T-helper 1 cell treated with Interleukin-12 subunit alpha and Interleukin-12 subunit beta and Interleukin-4 antibody, amounts not matched to agents 30 ng/mL and 1 ng/mL, for 36 hours (primary cell): ENCODE measurements around the gene FPR1. TPM values are rescaled to one million over a fixed set of nuclear protein-coding genes. Genes with fewer than 3 reads are reported as not detected.

Experiments used
- intact Hi-C: fragments of 100-400 bp; cut with micrococcal nuclease; formaldehyde crosslinking; loops from one replicate; pipeline ENCODE4 v1.15.1; 2024
- total RNA-seq: library from RNA; stranded (reverse); gene quantifications from 2 replicates; pipeline ENCODE4 v1.2.3, GENCODE V29; 2022

The FPR1 gene, protein sequence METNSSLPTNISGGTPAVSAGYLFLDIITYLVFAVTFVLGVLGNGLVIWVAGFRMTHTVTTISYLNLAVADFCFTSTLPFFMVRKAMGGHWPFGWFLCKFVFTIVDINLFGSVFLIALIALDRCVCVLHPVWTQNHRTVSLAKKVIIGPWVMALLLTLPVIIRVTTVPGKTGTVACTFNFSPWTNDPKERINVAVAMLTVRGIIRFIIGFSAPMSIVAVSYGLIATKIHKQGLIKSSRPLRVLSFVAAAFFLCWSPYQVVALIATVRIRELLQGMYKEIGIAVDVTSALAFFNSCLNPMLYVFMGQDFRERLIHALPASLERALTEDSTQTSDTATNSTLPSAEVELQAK
- total RNA-seq, result not detected in 2 replicates

DNA sequence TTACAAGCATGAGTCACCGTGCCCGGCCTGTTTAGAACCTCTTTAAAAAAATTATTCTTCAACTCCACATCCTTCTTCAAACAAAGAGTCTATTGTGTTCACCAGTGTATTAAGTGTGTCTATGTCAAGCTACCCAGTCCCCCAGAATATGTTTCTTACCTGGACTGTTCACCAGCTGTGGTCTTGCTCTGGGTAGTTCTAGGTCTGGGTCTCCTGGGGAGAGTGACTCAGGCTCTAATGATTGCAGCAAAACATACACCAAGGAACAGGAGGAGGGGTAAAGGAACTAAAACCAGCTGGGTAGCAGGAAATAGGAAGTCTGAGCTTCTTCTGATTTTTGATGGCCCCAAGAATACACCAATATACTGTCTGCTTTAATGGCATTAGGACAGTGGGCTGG is at the start of gene FPR1:
Gene FPR1 (minus strand): TSS at position 224 of the 400 bp plus-strand sequence. CDS start 4,884 bp downstream, outside the sequence.
- intact Hi-C loops, result no loop called here

DNA sequence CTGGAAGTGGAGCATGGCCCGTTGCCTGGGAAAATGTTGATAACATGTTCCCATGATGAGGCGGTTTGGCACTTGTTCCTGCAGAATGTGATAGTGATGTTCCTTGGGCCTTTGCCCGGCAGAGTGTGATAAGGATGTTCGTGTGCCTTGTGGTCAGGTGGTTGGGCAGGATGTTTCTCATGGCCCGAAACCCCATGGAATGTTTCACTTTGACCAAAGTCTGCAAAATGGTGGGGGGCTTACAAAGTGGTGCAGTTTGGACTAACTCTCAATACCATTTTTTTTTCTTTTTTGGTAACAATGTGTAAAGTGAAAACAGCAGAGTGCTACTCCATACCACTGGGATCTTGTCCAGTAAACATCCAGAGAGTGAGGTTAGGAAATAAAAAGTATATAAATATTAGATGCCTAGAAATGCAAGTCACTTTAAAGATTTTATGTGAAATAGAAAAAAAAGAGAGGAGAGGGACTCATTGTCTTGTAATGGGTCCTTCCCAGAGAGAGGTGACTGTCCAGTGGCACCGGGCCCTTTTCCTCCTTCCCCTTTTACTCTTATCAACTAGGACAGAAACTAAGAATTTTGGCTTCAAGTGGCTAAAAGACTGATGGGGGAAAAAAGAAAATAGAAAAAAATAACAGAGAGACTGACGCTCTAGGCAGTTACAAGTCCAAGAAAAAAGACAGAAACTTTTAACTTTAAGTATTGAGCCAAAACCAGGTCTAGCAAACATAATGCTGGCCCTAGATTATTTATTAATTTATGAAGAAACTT is 49.0 kb upstream of the FPR1 start:
- intact Hi-C loops, result no loop called here

DNA sequence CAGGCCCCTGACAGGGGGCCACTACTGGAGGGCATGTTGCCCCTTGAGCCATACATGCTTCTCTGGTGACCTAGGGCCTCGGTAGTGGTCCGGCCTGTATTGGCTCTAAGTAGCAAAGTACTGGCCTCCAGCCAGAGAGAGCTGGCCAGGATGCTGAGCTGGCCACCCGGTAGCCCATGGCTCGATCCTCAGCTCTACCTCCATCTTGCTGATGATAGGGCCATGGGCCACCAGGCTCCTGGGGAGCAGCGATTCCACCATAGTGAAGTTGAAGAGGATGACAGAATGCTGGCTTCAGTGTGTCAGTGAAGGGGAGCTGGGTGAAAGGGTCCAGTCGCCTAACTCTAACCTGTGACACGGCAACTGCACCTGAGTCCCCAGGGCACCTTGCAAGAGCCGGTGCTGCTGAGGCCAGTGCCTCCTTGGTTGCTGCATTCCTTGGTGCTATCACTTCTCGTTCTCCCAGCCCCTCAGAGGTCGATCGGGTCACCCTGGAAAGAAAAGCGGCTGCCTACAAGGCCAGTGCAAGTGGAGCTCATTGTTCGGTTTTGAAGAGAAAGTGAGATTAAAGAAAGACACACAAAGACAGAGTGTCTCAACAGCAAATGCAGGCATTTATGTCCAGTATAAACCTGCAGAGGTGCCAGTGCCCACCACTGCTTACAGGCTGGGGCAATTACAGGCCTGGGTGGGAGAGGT is 48.2 kb upstream of the FPR1 start:
- intact Hi-C loops, result no loop called here

DNA sequence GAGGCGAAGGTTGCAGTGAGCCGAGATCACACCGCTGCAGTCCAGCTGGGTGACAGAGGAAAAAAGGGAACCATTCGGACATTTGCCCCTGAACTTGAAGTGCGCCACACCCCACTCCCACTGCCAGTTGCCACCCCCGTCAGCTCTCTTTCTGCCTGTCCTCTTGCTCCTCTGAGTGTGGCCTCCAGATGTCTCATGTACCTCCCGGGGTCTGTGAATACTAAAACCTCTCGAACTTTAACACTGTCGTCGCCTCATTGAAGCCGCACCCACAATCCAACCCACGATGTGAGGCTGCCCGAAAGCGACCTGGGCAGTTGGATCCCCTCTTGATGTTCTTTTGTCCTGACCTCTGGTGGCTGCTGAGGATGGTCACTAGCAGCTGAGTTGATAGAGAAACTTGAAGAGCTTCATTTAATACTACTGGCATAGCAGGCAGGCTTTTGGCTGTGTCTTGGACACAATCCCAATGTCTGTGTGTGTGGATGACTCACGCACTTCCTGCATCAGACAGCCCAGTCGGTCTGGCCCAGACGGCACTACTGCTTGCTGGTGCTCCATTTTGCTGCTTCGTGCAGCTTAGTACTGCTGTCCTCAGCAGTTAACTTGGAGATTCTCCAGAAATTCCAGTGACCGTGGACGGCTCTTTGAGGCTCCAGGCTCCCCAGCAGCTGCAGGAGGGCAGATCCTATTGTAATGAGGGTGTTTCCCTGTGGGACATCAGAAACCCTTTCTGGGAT is 47.5 kb upstream of the FPR1 start:
- intact Hi-C loops, result no loop called here

DNA sequence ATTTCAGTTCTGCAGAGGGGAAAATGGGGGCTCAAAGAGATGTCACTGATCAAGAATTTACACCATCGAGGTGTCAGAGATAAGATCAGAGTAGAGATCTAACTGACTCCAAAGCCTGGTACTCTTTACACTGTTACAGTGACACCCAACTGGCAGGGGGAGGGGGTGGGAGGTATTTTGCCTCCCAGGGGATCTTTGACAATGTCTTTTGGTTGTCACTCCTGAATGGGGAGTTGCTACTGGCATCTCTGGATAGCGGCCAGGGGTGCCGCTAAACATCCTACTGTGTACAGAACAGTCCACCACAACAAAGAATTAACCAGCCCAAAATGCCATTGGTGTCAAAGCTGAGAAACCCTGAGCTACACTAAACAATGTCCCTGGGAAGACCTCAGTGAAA is 46.4 kb upstream of the FPR1 start:
- intact Hi-C loops, result no loop called here

DNA sequence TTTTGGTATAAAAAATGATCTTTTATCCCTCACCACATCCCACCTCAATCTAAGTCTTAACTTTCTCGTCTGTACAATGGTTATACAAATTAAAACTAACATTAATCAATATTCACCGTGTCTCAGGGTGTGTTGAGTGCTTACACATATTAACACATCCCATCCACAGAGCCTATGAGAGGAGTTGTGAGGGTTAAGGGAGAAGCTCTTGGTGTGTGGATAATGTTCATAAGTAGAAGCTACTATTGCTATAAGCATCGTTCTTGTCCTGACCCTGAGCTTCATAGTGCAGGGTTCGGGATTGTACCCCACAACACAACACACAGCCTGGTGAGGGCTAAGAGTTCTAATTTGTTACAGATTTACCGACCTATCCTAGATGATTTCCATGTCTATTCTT is 45.8 kb upstream of the FPR1 start:
- intact Hi-C loops, result no loop called here

DNA sequence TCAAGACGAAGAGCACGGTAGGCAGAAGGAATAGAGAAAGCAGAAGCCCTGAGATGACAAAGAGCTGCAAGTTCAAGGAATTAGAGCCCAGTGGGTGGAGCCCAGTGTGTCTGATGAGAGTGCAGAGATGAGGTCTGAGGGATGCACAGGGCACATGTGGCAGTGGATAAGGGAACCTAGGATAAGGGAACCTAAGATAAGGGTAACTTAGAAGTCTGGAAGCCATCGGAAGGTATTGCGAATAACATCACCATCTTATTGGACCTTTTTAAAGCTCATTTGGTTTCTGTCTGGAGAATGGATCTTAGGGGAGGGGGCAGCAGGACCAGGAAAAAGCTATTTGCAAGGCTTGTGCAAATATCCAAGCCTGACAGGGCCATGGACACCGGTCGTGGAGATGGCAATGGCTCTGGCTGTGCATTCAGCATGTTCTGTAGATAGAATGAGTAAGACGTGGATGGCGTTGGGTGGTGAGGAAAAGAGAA is 44.6 kb upstream of the FPR1 start:
- intact Hi-C loops, result no loop called here

DNA sequence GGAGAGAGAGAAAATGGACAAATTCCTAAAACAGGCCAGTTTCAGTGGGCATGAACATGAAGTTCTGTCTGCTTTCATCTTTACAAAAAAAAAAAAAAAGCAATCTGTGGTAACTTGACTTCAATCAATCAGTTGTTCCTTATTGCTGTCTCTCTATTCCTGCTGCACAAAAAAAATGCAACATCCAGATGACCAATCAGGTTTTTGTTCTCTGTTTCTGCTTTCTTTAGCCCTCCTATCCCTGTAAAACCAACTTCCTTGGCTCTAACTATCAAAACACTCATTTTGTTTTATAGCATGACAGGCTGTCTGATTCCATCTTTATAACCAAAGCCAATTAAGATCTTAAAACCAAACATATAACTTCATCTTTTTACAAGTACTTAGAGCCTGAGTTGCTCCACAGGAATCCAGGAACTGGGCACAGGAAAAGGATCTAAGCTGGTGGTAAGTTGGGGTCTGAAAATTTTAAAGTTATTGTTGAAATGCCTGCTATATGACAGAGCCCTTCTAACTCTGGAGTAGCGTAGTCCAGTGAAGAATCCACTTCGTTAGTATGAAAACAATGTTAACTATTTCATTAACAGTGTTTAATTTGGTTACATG is 43.3 kb upstream of the FPR1 start, which contains the start of gene FPR3:
Gene FPR3 (plus strand): TSS at position 273 of the 606 bp plus-strand sequence. CDS start 28,592 bp downstream, outside the sequence.
- intact Hi-C loops, result no loop called here

DNA sequence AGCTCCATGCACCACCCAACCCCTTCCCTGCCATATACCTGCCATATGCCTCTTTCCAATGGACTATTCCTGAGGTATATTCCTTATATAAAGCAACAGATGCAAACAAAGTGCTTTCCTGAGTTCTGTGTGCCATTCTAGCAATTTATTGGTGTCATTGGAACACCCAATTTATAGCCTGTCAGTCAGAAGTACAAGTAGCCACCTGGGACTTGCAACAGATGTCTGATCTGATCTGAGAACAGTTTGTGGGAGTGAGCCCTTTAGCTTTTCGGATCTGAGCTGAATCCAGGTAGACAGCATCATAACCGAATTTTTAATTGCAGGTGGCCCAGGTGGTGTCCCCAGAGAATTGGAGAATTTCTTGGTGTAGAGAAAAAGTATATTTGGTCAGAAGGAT is 42.3 kb upstream of the FPR1 start:
- intact Hi-C loops, result no loop called here

DNA sequence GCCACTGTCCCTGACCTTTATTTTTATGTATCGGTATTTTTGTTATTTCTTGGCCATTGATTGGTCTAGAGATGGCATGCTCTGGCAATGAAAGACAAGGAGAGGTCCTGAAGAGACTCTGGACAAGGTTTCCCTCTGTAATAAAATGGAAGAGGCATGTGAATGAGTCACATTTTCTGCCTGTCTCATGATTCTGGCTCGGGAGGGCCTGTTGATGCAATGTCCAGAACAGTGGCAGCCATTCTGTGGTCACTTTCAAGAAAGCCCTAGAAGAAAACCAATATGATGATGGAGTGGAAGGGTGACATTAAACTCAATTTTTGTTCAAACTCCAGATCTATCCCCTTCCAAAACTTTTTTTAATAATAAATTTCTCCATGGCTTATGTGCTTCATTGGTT is 41.3 kb upstream of the FPR1 start:
- intact Hi-C loops, result no loop called here

DNA sequence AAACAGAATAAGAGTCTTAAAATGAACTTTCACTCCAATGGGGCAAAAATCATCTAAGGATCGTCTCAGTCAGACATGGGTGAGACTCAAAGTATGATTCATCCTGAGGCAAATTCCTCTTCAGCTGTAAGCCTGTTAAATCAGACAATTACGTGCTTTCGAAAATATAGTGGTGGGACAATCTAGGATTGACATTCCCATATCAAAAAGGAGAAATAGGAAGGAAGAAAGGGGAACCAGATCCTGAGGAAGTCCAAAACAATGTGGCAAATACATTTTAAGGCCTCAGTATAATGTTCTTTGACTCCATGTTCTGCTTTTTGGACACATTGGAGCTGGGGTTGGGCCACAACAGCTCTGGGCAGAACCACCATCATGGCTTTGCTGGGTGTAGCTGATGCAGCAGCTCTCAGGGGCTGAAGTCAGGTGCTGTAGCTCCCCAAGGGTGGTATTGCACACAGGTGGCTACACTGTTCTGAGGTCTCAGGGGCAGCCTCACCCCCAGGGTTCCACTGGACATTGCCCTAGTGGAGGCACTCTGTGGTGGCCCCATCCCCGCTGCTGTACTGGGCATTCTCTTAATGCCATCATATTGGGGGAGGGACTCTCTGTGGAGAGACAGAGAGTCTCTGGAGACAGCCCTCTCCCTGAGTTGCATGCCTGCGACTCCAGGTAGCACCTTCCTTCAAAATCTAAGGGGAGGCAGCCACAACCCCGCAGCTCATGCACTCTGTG is 37.5 kb upstream of the FPR1 start:
- intact Hi-C loops, result no loop called here

DNA sequence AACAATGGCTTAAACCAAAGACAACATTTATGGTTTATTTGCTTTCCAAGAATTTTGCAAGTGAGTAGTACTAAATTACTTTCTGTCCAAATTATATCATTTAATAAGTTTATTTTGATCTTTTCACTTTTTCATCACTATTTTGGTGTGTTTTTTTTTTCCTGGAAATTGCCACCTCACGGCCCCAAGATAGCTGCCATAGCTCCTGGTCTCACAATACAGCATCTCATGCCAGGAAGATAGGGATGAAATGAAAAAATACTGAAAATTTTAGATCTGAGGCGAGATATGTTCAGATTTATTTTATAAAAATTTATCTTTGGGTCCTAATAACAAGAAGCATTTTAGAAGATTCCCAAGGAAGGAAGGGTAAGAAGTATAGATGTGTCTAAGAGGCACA is 36.4 kb upstream of the FPR1 start:
- intact Hi-C loops, result no loop called here

DNA sequence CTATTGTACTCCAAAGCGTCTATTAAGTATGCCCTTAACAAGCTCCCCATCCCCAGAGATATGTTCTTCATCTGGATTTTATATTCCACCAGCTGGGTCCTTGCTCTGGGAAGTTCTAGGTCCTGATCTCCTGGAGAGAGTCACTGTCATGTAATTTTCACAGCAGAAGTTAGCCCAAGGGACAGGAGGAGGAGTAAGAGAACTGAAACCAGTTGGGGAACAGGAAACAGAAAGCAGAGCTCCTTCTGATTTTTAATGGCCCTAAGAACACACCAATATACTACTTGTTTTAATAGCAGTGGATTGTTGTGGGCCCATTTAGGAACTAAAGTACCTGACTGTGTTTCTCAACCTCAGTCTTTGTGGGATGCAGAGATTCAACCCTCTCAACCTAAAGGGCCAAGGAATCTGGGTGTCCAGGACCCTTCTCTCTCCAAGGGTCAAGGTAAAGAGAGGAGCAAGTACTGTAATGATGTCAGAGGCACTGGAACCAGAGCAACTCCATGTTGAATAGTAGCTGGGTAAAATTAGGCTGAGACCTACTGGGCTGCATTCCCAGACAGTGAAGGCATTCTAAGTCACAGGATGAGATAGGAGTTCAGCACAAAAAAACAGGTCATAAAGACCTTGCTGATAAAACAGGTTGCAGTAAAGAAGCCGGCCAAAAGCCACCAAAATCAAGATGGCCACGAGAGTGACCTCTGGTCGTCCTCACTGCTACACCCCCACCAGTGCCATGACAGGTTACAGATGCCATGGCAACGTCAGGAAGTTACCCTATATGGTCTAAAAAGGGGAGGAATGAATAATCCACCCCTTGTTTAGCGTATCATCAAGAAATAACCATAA is 35.2 kb upstream of the FPR1 start:
- intact Hi-C loops, result no loop called here

DNA sequence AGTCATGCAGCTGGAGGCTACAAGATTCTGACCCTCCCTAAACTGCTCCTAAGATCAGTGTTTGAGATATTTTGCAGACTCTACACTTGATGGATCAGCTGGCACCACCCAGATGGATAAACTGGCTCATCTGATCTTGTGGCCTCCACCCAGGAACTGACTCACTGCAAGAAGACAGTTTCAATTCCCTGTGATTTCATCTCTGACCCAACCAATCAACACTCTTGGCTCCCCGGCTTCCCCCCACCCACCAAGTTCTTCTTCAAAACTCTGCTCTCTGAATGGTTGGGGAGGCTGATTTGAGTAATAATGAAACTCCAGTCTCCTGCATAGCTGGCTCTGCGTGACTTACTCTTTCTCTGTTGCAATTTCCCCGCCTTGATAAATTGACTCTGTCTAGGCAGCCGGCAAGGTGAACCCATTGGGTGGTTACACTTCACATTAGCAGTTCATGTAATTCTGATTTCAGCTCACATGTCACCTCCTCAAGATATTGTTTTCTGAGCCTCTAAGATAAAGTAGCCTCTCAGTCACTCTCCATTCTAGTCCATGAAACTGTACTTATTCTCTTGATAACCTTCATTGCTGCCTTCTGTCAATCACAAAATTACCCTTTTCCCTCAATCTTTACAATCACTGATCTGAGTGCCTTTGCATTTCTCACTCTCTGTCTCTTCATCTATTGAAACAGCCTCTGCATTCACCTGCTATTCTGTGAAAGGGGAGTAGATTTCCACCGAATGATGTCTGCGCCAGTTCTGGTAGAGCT is 33.4 kb upstream of the FPR1 start:
- intact Hi-C loops, result no loop called here

DNA sequence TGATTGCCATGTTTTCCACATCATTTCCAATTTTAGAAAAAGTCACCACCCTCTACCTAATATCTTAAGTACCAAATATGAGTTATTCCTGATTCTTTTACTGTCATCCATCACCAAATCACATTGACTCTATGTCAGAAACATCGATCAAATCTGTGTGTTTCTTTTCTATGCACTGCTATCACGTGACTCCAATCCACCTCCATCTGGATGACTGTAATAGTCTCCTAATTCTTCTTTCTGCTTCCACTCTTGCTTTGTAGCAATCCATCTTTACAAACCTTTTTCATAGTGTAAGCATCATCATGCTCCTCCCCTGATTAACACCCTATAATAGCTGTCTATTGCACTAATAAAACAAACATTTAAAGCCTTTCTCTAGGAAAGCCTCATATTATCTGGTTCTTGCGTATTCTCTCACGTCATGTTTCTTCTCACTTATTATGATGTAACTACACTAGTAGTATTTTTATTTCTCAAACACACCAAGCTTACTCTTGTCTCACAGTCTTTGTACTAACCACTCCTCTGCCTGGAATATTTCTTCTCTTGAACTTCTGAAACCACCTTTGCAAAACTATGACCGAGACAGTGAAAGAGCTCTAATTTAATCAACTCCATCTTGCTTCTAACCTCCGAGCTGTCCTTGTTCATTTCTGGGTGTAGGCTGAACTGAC is 32.6 kb upstream of the FPR1 start:
- intact Hi-C loops, result no loop called here

DNA sequence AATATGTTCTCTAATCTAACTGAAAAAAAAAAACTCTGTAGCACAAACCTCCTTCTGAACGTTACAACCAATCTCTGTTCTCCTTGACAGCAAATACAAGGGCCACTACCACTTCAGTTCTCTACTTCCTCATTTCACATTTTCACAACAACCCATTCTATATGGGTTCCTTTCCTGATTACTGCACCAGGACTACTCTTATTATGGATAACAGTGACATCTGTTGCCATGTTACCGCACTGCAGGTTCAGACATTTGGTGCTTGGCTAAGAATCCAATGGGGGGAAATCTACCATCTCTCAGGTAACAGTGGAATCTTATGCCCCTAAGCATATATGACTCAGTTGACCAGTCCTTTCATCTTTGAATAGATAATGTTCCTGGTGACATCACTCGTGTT is 31.7 kb upstream of the FPR1 start:
- intact Hi-C loops, result no loop called here

DNA sequence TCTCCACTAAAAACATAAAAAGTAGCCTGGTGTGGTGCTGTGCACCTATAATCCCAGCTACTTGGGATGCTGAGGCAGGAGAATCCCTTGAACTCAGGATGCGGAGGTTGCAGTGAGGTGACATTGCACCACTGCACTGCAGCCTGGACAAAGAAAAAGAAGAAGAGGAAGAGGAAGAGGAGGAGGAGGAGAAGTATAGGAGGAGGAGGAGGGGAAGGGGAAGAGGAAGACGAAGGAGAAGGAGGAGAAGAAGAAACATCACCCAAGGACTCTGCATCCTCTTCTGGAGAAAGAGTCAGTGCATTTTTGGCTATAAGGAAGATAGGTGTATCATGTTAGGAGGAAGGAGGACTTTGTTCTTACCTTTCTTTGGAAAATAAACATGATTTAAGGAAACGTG is 30.3 kb upstream of the FPR1 start:
- intact Hi-C loops, result no loop called here

DNA sequence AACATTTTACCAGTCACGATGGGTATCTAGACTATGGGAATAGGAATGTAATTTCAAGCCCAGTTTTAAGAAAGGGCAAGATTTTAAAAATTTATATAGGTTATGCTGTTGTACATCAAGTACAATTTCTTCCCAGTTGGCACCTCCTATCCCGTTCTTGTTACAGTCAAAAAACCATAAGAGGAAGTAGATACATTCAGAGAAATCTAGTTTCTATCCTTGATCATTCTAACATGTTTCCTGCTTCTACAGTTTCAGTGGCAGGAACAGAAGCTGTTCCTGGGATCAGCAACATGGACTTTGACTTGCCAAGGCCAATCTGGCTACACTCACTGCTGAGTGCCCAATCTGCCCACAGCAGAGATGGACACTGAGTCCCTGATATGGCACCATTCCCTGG is 28.6 kb upstream of the FPR1 start:
- intact Hi-C loops, result no loop called here
